Spleen (tissue), 11 donors: ENCODE data around the gene PRKCE. TPM values are rescaled to one million over a fixed set of nuclear protein-coding genes. Genes with fewer than 3 reads are reported as not detected.
A peak's percentile ranks its signal among the peaks of the same experiment; 100 is the strongest.

ENCODE experiments used
- DNase-seq: peaks from one replicate; pipeline ENCODE4 v3.0.0-alpha.2; 2020
- H3K27ac ChIP-seq, 8 donors: fragments of 200-600 bp; sonication (generic) in 7 of 8; 1 replicate in 4 of 8; 2 replicates in 4 of 8; pipeline versions ENCODE4 v1.5.0 to v1.8.0; 2016 to 2021; ENCODE audit warnings: inconsistent platforms in 4 of 8, mild to moderate bottlenecking in 4 of 8, moderate library complexity in 1 of 8
- H3K27me3 ChIP-seq, 7 donors: fragments of 200-600 bp; sonication (generic) in 6 of 7; replicated peaks in 1 of 7; 1 replicate in 4 of 7; 2 replicates in 3 of 7; pipeline versions ENCODE4 v1.5.0 to v1.8.0; 2016 to 2021; ENCODE audit warnings: inconsistent platforms in 3 of 7, mild to moderate bottlenecking in 1 of 7
- H3K36me3 ChIP-seq, 6 donors: fragments of 200-600 bp; sonication (generic) in 5 of 6; 1 replicate in 4 of 6; 2 replicates in 2 of 6; pipeline versions ENCODE4 v1.5.0 to v1.8.0; 2016 to 2021; ENCODE audit warnings: inconsistent platforms in 2 of 6
- H3K4me1 ChIP-seq, 6 donors: fragments of 200-600 bp; sonication (generic) in 5 of 6; 1 replicate in 3 of 6; 2 replicates in 3 of 6; pipeline versions ENCODE4 v1.5.0 to v1.8.0; 2016 to 2021; ENCODE audit warnings: inconsistent platforms in 3 of 6
- H3K4me3 ChIP-seq, 8 donors: fragments of 200-600 bp; sonication (generic) in 7 of 8; 1 replicate in 4 of 8; 2 replicates in 4 of 8; pipeline versions ENCODE4 v1.5.0 to v1.8.0; 2016 to 2021; ENCODE audit warnings: inconsistent platforms in 4 of 8, mild to moderate bottlenecking in 4 of 8, moderate library complexity in 2 of 8
- H3K9me3 ChIP-seq, 8 donors: fragments of 200-600 bp; sonication (generic) in 7 of 8; 1 replicate in 4 of 8; 2 replicates in 4 of 8; pipeline versions ENCODE4 v1.5.0 to v1.8.0; 2016 to 2021; ENCODE audit warnings: inconsistent platforms in 4 of 8
- POLR2A ChIP-seq, 3 donors: fragments of 450-650 bp; IDR thresholded peaks; one replicate each; pipeline ENCODE4 v1.5.1; 2017; ENCODE audit warnings: antibody characterized with exemption in 3 of 3, mild to moderate bottlenecking in 1 of 3
- POLR2AphosphoS5 ChIP-seq, 3 donors: sonication (generic); formaldehyde crosslinking; IDR thresholded peaks; one replicate each; pipeline ENCODE4 v1.5.1; 2017; ENCODE audit warnings: antibody characterized with exemption in 3 of 3
- WGBS, 5 donors: extraction: QIAGEN DNeasy Blood & Tissue Kit in 3 of 5; methylation state at CpG; one replicate each; pipeline versions ENCODE4 v1.1.5 to v1.1.7; 2013 to 2018; 5-methylcytosine and 5-hydroxymethylcytosine counted together
- intact Hi-C: fragments of 100-400 bp; cut with DNase I; formaldehyde crosslinking; loops from one replicate; pipeline ENCODE4 v1.15.0; 2023; ENCODE audit warnings: low total_unique reads
- polyA plus RNA-seq, 3 donors: library from polyadenylated mRNA; stranded (reverse); fragments of 200-250 nt; gene quantifications; one replicate each; pipeline ENCODE4 v1.2.1, GENCODE V29; 2013
- total RNA-seq, 7 donors: library from RNA; depleted of rRNA in 3 of 7; stranded (reverse); fragments of >200 nt in 3 of 7; fragmentation: NEBNext Ultra II Directional in 4 of 7; extraction: Animal tissue kit (Norgen Biotek cat#: 25700) in 4 of 7; gene quantifications; one replicate each; pipeline versions ENCODE4 v1.1.0 to v1.2.1, GENCODE V29; 2016 to 2021
- TF ChIP-seq, protein P1 (sequence below), 11 experiments: fragments of 200-600 bp in 7 of 11; fragments of 450-650 bp in 4 of 11; sonication (generic) in 4 of 11; IDR thresholded peaks in 8 of 11; conservative IDR thresholded peaks in 3 of 11; 1 replicate in 7 of 11; 2 replicates in 4 of 11; pipeline versions ENCODE4 v1.4.0 to v1.8.0; 2016 to 2021; ENCODE audit warnings: antibody characterized with exemption in 11 of 11, inconsistent platforms in 4 of 11, mild to moderate bottlenecking in 1 of 11
- donor health status: healthy with polysubstance abuse.
- donor health status: DM: no; HTN: no; CAD: no; lungs with moderate emphysema.
- donor health status: DM: no; HTN: no; CAD: no.
- donor health status: Bipolar disorder and iron deficiency.
- donor health status: healthy.
- donor health status: DM: no; HTN: no; CAD: no.
- donor health status: DM: yes; HTN: yes; CAD: no.

The PRKCE gene
- total and polyA plus RNA-seq, 10 donors: 2.5 to 43.6 (median 18.8) TPM

DNA sequence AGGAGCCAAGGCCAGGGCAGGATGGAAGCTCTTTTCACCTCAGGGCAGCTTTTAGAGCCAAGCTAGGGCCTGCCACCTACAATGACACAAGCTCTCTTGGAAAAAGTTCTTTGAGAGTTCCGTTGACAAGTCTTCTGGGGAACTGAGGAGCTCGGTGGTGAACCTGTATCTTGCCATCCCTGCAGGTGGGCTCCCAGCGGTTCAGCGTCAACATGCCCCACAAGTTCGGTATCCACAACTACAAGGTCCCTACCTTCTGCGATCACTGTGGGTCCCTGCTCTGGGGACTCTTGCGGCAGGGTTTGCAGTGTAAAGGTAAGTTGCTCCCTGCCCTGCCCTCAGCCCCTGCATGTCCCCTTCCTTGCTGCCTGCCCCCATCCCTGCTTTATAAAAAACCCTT is 332.9 kb downstream of the PRKCE start:
- Histone ChIP-seq H3K9me3 (no peaks in the 10 kb centered on the region), H3K27ac (no peak overlapping the region), H3K27me3 (no peaks in the 10 kb centered on the region), H3K4me3 (no peak overlapping the region), H3K36me3 (peaks cover 0 to 76% (median 0%) of the 10 kb centered on the region in 6 donors), H3K4me1 (peaks cover 5 to 38% (median 23%) of the 10 kb centered on the region in 6 donors)
- no peak for DNase-seq
- intact Hi-C loops: no loop called here
- WGBS, 5 donors: 93 to 100% (median 96%) methylated on average over 5 to 7 of the region's 7 CpGs
- TF ChIP-seq POLR2AphosphoS5 (IDR thresholded peaks at IDR 0.05): no peak
- no peak for TF ChIP-seq POLR2A (IDR thresholded peaks at IDR 0.05)
- TF ChIP-seq, protein P1, sequence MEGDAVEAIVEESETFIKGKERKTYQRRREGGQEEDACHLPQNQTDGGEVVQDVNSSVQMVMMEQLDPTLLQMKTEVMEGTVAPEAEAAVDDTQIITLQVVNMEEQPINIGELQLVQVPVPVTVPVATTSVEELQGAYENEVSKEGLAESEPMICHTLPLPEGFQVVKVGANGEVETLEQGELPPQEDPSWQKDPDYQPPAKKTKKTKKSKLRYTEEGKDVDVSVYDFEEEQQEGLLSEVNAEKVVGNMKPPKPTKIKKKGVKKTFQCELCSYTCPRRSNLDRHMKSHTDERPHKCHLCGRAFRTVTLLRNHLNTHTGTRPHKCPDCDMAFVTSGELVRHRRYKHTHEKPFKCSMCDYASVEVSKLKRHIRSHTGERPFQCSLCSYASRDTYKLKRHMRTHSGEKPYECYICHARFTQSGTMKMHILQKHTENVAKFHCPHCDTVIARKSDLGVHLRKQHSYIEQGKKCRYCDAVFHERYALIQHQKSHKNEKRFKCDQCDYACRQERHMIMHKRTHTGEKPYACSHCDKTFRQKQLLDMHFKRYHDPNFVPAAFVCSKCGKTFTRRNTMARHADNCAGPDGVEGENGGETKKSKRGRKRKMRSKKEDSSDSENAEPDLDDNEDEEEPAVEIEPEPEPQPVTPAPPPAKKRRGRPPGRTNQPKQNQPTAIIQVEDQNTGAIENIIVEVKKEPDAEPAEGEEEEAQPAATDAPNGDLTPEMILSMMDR (IDR thresholded peaks at IDR 0.05 in 8 of 11, conservative IDR thresholded peaks at IDR 0.05 in 3 of 11): no peak

DNA sequence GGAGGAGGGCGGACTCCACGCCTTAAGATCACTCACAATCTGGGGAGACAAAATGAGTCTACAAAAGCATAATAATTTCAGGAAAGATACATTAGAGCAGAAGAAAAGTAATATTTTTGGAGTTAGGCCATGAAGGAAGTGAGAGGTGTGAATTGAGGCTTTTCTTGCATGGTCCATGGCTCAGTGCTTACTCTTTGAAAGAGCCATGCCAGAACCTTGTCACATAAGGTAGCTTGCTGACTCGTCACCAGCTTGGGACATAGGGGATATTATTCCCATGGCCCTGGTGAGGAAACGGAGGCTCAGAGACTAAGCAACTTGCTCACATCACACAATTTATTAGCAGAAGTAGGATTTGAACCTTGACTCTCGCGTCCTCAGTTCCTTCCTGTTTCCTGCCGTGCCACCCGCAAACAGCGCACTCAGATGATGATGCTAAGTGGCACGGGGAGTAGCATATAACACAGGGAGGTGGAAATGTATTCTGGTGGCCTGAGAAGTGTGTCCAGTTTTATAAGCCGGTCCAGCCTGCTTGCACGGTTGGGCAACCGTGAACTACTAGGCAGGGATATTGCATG is 333.5 kb downstream of the PRKCE start:
- Histone ChIP-seq H3K36me3 (peaks cover 0 to 74% (median 0%) of the 10 kb centered on the region in 6 donors), H3K27ac (no peak overlapping the region), H3K9me3 (no peaks in the 10 kb centered on the region), H3K27me3 (no peaks in the 10 kb centered on the region), H3K4me1 (peaks cover 5 to 38% (median 23%) of the 10 kb centered on the region in 6 donors), H3K4me3 (no peak overlapping the region)
- 46 to 53% (median 50%) methylated on average over 13 of the region's 13 CpGs for WGBS, 5 donors
- DNase-seq: no peak
- intact Hi-C loops: no loop called here
- TF ChIP-seq POLR2A (IDR thresholded peaks at IDR 0.05) (no peak), POLR2AphosphoS5 (IDR thresholded peaks at IDR 0.05) (peak in 2 of 3 donors; percentile 22 to 80)
- TF ChIP-seq, protein P1 (IDR thresholded peaks at IDR 0.05 in 8 of 11, conservative IDR thresholded peaks at IDR 0.05 in 3 of 11): no peak

DNA sequence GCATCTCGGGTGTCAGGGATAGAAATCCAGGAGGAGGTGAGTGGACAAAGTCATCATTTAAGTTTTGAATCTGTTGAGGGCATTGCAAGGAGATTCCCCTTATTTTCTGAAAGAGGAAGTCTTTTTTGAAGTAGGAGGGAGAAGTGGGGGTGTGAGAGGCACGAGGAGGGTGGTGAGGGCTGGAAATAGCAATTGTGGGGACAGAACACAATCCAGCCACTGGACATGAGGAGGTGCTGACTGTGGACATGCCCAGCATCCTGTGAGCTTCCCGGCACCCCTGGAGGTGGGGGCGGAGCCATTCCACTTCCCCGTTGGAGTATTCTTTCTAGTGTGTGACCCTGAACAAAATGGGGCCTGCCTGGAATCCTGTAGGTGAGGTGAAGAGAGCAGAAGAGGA is 335.0 kb downstream of the PRKCE start:
- TF ChIP-seq POLR2AphosphoS5 (IDR thresholded peaks at IDR 0.05) (no peak), POLR2A (IDR thresholded peaks at IDR 0.05) (no peak)
- TF ChIP-seq, protein P1 (IDR thresholded peaks at IDR 0.05 in 8 of 11, conservative IDR thresholded peaks at IDR 0.05 in 3 of 11): no peak
- Histone ChIP-seq H3K9me3 (no peaks in the 10 kb centered on the region), H3K27ac (no peak overlapping the region), H3K36me3 (peaks cover 0 to 70% (median 0%) of the 10 kb centered on the region in 6 donors), H3K4me3 (no peak overlapping the region), H3K4me1 (peaks cover 5 to 38% (median 23%) of the 10 kb centered on the region in 6 donors), H3K27me3 (no peaks in the 10 kb centered on the region)
- intact Hi-C loops: no loop called here
- 39 to 56% (median 48%) methylated on average over 5 of the region's 5 CpGs for WGBS, 5 donors
- no peak for DNase-seq

GRCh38 chr2:45987856-45988255 is 336.4 kb downstream of the PRKCE start:
- no peak for DNase-seq
- peaks cover 0 to 56% (median 0%) of the 10 kb centered on the region in 6 donors for H3K36me3 ChIP-seq
- intact Hi-C loops: no loop called here
- H3K4me3 ChIP-seq: no peak overlapping the region
- H3K4me1 ChIP-seq: peaks cover 5 to 46% (median 23%) of the 10 kb centered on the region in 6 donors
- no peaks in the 10 kb centered on the region for H3K9me3 ChIP-seq
- H3K27ac ChIP-seq: no peak overlapping the region
- WGBS, 5 donors: 84 to 94% (median 89%) methylated on average over 2 of the region's 2 CpGs
- no peaks in the 10 kb centered on the region for H3K27me3 ChIP-seq
- TF ChIP-seq, protein P1 (IDR thresholded peaks at IDR 0.05 in 8 of 11, conservative IDR thresholded peaks at IDR 0.05 in 3 of 11): no peak
- TF ChIP-seq POLR2A (IDR thresholded peaks at IDR 0.05): no peak
- no peak for TF ChIP-seq POLR2AphosphoS5 (IDR thresholded peaks at IDR 0.05)
